Measurements from ENCODE around the gene PITPNC1. TPM values are rescaled to one million over a fixed set of nuclear protein-coding genes. Genes with fewer than 3 reads are reported as not detected.

PITPNC1 gene
- total and polyA plus RNA-seq, 2 of the 13 experiments (the other 11 are each of a cell fraction or from before 2014, with no cell fraction given): 4.1 to 5.7 TPM

- TF ChIP-seq LRRFIP1 (CRISPR knock-in tag; conservative IDR thresholded peaks at IDR 0.05): no peak
- no peak for TF ChIP-seq ZMAT5 (CRISPR knock-in tag; IDR thresholded peaks at IDR 0.05; ENCODE audit: borderline replicate concordance, low read depth)
- no peak for TF ChIP-seq ATRX (CRISPR knock-in tag; IDR thresholded peaks at IDR 0.05; ENCODE audit: borderline replicate concordance)
- peak; percentile 87 for TF ChIP-seq XRCC5 (optimal IDR thresholded peaks at IDR 0.05; ENCODE audit: low read length)
- TF ChIP-seq ZNF543 (CRISPR knock-in tag; IDR thresholded peaks at IDR 0.05): 0 out of 2 replicates have a peak, but pooled peaks have one; percentile 72
- peak; percentile 47 for TF ChIP-seq ZNF7 (CRISPR knock-in tag; IDR thresholded peaks at IDR 0.05)
- TF ChIP-seq FOXJ3 (CRISPR knock-in tag; IDR thresholded peaks at IDR 0.05; ENCODE audit: borderline replicate concordance): 0 out of 2 replicates have a peak, but pooled peaks have one; percentile 34
- no peak for TF ChIP-seq NFRKB (IDR thresholded peaks at IDR 0.05)
- peak; percentile 38; the same call in 1 of the 2 replicates for TF ChIP-seq CREM (IDR thresholded peaks at IDR 0.05)
- TF ChIP-seq CREM (CRISPR knock-in tag; IDR thresholded peaks at IDR 0.05): no peak
- TF ChIP-seq PATZ1 (CRISPR knock-in tag; IDR thresholded peaks at IDR 0.05): no peak; the same call in 1 of the 2 replicates
- TF ChIP-seq HNRNPK (IDR thresholded peaks at IDR 0.05; ENCODE audit: low read depth, low read length, poor library complexity, severe bottlenecking): peak; percentile 84
- TF ChIP-seq MXD1 (CRISPR knock-in tag; IDR thresholded peaks at IDR 0.05): peak; percentile 90; the same call in 1 of the 2 replicates
- peak; percentile 73 for TF ChIP-seq HCFC1 (IDR thresholded peaks at IDR 0.05; ENCODE audit: low read depth, low read length)
- no peak; the same call in 1 of the 2 replicates for TF ChIP-seq ZNF761 (CRISPR knock-in tag; conservative IDR thresholded peaks at IDR 0.05)
- TF ChIP-seq SALL1 (CRISPR knock-in tag; IDR thresholded peaks at IDR 0.05): peak; percentile 98
- TF ChIP-seq LCORL (IDR thresholded peaks at IDR 0.05): no peak
- TF ChIP-seq LCORL (CRISPR knock-in tag; IDR thresholded peaks at IDR 0.05): peak; percentile 87
- no peak; the same call in 1 of the 2 replicates for TF ChIP-seq SKIL (CRISPR knock-in tag; IDR thresholded peaks at IDR 0.05; ENCODE audit: borderline replicate concordance)
- peak; percentile 27; the same call in 1 of the 2 replicates for TF ChIP-seq ZNF567 (CRISPR knock-in tag; IDR thresholded peaks at IDR 0.05; ENCODE audit: borderline replicate concordance)
These were observed 10.6 kb upstream of the PITPNC1 start, which contains the start of gene PSMD12 (continued) for GRCh38 chr17:67366193-67367157.
